Loucy (cell line): Measurements from ENCODE around the gene CNIH3.

Experiments used
- EZH2phosphoT487 ChIP-seq: fragments of 200-600 bp; IDR thresholded peaks from 2 replicates; pipeline ENCODE4 v1.6.1; 2018; ENCODE audit warnings: antibody characterized with exemption, mild to moderate bottlenecking, moderate library complexity, borderline replicate concordance
- TF ChIP-seq, protein P1 (sequence below): fragments of 200-600 bp; sonication (generic); conservative IDR thresholded peaks from 2 replicates; pipeline ENCODE4 v1.5.1; 2014; ENCODE audit warnings: mild to moderate bottlenecking, antibody characterized with exemption, low read length

- TF ChIP-seq, protein P1, sequence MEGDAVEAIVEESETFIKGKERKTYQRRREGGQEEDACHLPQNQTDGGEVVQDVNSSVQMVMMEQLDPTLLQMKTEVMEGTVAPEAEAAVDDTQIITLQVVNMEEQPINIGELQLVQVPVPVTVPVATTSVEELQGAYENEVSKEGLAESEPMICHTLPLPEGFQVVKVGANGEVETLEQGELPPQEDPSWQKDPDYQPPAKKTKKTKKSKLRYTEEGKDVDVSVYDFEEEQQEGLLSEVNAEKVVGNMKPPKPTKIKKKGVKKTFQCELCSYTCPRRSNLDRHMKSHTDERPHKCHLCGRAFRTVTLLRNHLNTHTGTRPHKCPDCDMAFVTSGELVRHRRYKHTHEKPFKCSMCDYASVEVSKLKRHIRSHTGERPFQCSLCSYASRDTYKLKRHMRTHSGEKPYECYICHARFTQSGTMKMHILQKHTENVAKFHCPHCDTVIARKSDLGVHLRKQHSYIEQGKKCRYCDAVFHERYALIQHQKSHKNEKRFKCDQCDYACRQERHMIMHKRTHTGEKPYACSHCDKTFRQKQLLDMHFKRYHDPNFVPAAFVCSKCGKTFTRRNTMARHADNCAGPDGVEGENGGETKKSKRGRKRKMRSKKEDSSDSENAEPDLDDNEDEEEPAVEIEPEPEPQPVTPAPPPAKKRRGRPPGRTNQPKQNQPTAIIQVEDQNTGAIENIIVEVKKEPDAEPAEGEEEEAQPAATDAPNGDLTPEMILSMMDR, result no peak
- TF ChIP-seq EZH2phosphoT487, result no peak
These were observed 5.9 kb downstream of the CNIH3 start for GRCh38 chr1:224621813-224622682.
